ENCODE measurements around the gene NCOR2. TPM values are rescaled to one million over a fixed set of nuclear protein-coding genes. Genes with fewer than 3 reads are reported as not detected.

NCOR2 gene
- polyA plus RNA-seq, 1 donor (not counting 4 experiments of a cell fraction or from before 2014, with no cell fraction given): 4.7 TPM

- dilution Hi-C loops (cut with MboI; ENCODE audit: extremely low pct_ligation_motif_present, low sequenced_read_pairs): no loop called here
- Histone ChIP-seq H3K27me3 (ENCODE audit: control insufficient read depth, extremely low read depth, insufficient read depth, low read length) (no peaks in the 10 kb centered on the region), H3K4me2 (ENCODE audit: control insufficient read depth, extremely low read depth, insufficient read depth, low read depth, low read length) (no peak overlapping the region), H4K20me1 (ENCODE audit: control insufficient read depth, extremely low read depth, insufficient read depth, low read length) (peaks cover 18% of the 10 kb centered on the region), H3K4me3 (ENCODE audit: control insufficient read depth in 2 of 3, extremely low read depth in 1 of 3, insufficient read depth in 2 of 3, low read depth in 1 of 3, low read length in 3 of 3) (no peak overlapping the region), H3K36me3 (ENCODE audit: control insufficient read depth in 2 of 2, extremely low read depth in 1 of 2, insufficient read depth in 2 of 2, low read length in 2 of 2) (peaks cover 3 to 6% of the 10 kb centered on the region in 2 experiments), H3K4me1 (ENCODE audit: control insufficient read depth, extremely low read depth, insufficient read depth, low read length) (peaks cover 16% of the 10 kb centered on the region), H3K79me2 (ENCODE audit: control insufficient read depth, insufficient read depth, low read length) (peaks cover 59% of the 10 kb centered on the region), H3K9me3 (ENCODE audit: control insufficient read depth, low read depth, low read length) (no peaks in the 10 kb centered on the region), H2AFZ (ENCODE audit: control insufficient read depth, low read length) (no peak overlapping the region), H3K9me1 (ENCODE audit: control insufficient read depth, extremely low read depth, insufficient read depth, low read length) (peaks cover 7% of the 10 kb centered on the region), H3K9ac (ENCODE audit: control insufficient read depth, extremely low read depth, insufficient read depth, low read length) (no peak overlapping the region), H3K27ac (ENCODE audit: control insufficient read depth, insufficient read depth, low read length) (no peak overlapping the region)
- TF ChIP-seq CTCF (optimal IDR thresholded peaks at IDR 0.05 in 1 of 3, IDR thresholded peaks at IDR 0.05 in 1 of 3, conservative IDR thresholded peaks at IDR 0.05 in 1 of 3; ENCODE audit: extremely low read depth in 1 of 3, insufficient read depth in 2 of 3, low read length in 3 of 3): no peak
- no peak for TF ChIP-seq EZH2 (IDR thresholded peaks at IDR 0.05; ENCODE audit: low read length)
- no peak for FAIRE-seq
- no peak for DNase-seq (ENCODE audit: low read depth, low spot score)
Observed at GRCh38 chr12:124531906-124532305, 35.5 kb downstream of the NCOR2 start.

- no peak overlapping the region for H3K4me2 ChIP-seq (ENCODE audit: control insufficient read depth, extremely low read depth, insufficient read depth, low read depth, low read length)
- DNase-seq (ENCODE audit: low read depth, low spot score) (no peak), FAIRE-seq (no peak)
- no peak overlapping the region for H3K9ac ChIP-seq (ENCODE audit: control insufficient read depth, extremely low read depth, insufficient read depth, low read length)
- H3K4me3 ChIP-seq (ENCODE audit: control insufficient read depth in 2 of 3, extremely low read depth in 1 of 3, insufficient read depth in 2 of 3, low read depth in 1 of 3, low read length in 3 of 3): no peak overlapping the region
- peaks cover 12% of the 10 kb centered on the region for H4K20me1 ChIP-seq (ENCODE audit: control insufficient read depth, extremely low read depth, insufficient read depth, low read length)
- no peak overlapping the region for H3K27ac ChIP-seq (ENCODE audit: control insufficient read depth, insufficient read depth, low read length)
- H3K4me1 ChIP-seq (ENCODE audit: control insufficient read depth, extremely low read depth, insufficient read depth, low read length): peaks cover 19% of the 10 kb centered on the region
- no peak overlapping the region for H2AFZ ChIP-seq (ENCODE audit: control insufficient read depth, low read length)
- no peaks in the 10 kb centered on the region for H3K9me3 ChIP-seq (ENCODE audit: control insufficient read depth, low read depth, low read length)
- TF ChIP-seq CTCF (optimal IDR thresholded peaks at IDR 0.05 in 1 of 3, IDR thresholded peaks at IDR 0.05 in 1 of 3, conservative IDR thresholded peaks at IDR 0.05 in 1 of 3; ENCODE audit: extremely low read depth in 1 of 3, insufficient read depth in 2 of 3, low read length in 3 of 3) (no peak), EZH2 (IDR thresholded peaks at IDR 0.05; ENCODE audit: low read length) (no peak)
- H3K27me3 ChIP-seq (ENCODE audit: control insufficient read depth, extremely low read depth, insufficient read depth, low read length): no peaks in the 10 kb centered on the region
- dilution Hi-C loops (cut with MboI; ENCODE audit: extremely low pct_ligation_motif_present, low sequenced_read_pairs): no loop called here
- H3K36me3 ChIP-seq (ENCODE audit: control insufficient read depth in 2 of 2, extremely low read depth in 1 of 2, insufficient read depth in 2 of 2, low read length in 2 of 2): peaks cover 3 to 4% of the 10 kb centered on the region in 2 experiments
- peaks cover 59% of the 10 kb centered on the region for H3K79me2 ChIP-seq (ENCODE audit: control insufficient read depth, insufficient read depth, low read length)
- peaks cover 7% of the 10 kb centered on the region for H3K9me1 ChIP-seq (ENCODE audit: control insufficient read depth, extremely low read depth, insufficient read depth, low read length)
Observed at GRCh38 chr12:124531281-124531745, 36.1 kb downstream of the NCOR2 start.

Measured in keratinocyte (primary cell).